ENCODE measurements around the gene CUX1.

CUX1 gene

DNA sequence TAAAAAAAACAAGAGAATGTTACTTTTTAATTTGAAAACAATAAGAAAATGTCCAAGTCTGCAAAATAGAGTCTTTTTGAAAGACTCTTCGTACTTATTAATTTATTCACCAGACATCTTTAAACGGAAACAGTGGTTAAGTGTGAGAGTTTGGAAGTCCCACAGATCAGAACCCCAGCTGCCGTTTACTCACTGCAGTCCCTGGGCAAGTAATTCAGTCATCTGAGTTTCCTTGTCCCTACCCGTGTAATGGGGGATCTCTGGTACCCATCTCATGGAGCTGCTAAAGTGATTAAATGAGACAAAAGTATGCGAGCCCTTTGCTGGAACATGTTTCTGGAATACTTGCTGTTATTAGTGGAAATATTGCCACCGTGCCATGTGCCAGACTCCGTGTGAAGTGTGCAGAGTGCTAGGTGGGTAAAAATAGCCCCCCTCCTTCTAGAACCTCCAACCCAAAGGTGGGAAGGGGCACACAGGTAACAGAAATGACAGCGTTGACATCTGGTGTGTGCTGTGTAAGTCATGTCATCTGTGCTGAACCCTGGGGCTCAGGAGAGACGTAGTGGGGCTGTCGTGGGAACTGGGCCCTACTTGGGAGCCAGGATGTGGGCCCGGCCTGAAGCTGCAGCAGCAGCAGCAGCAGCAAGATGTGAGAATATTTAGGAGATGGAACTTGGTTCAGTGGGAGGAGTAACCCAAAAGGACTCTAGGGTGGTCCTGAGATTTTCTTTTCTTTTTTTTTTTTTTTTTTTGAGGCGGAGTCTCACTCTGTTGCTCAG lies 140.5 kb downstream of the CUX1 start:
- Histone ChIP-seq H3K4me3 (replicated peaks; ENCODE audit: insufficient read depth, low read length) (no peak overlapping the region), H3K27ac (replicated peaks) (no peak overlapping the region), H3K27me3 (ENCODE audit: insufficient read depth, poor library complexity, severe bottlenecking) (no peaks in the 10 kb centered on the region)
- TF ChIP-seq, protein P1, sequence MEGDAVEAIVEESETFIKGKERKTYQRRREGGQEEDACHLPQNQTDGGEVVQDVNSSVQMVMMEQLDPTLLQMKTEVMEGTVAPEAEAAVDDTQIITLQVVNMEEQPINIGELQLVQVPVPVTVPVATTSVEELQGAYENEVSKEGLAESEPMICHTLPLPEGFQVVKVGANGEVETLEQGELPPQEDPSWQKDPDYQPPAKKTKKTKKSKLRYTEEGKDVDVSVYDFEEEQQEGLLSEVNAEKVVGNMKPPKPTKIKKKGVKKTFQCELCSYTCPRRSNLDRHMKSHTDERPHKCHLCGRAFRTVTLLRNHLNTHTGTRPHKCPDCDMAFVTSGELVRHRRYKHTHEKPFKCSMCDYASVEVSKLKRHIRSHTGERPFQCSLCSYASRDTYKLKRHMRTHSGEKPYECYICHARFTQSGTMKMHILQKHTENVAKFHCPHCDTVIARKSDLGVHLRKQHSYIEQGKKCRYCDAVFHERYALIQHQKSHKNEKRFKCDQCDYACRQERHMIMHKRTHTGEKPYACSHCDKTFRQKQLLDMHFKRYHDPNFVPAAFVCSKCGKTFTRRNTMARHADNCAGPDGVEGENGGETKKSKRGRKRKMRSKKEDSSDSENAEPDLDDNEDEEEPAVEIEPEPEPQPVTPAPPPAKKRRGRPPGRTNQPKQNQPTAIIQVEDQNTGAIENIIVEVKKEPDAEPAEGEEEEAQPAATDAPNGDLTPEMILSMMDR (IDR thresholded peaks at IDR 0.05; ENCODE audit: insufficient read depth, low read length) = no peak
- TF ChIP-seq GABPA (IDR thresholded peaks at IDR 0.05; ENCODE audit: low read depth) = no peak
- TF ChIP-seq POLR2AphosphoS5 (IDR thresholded peaks at IDR 0.05; ENCODE audit: low read depth) = no peak
- TF ChIP-seq, protein P2, sequence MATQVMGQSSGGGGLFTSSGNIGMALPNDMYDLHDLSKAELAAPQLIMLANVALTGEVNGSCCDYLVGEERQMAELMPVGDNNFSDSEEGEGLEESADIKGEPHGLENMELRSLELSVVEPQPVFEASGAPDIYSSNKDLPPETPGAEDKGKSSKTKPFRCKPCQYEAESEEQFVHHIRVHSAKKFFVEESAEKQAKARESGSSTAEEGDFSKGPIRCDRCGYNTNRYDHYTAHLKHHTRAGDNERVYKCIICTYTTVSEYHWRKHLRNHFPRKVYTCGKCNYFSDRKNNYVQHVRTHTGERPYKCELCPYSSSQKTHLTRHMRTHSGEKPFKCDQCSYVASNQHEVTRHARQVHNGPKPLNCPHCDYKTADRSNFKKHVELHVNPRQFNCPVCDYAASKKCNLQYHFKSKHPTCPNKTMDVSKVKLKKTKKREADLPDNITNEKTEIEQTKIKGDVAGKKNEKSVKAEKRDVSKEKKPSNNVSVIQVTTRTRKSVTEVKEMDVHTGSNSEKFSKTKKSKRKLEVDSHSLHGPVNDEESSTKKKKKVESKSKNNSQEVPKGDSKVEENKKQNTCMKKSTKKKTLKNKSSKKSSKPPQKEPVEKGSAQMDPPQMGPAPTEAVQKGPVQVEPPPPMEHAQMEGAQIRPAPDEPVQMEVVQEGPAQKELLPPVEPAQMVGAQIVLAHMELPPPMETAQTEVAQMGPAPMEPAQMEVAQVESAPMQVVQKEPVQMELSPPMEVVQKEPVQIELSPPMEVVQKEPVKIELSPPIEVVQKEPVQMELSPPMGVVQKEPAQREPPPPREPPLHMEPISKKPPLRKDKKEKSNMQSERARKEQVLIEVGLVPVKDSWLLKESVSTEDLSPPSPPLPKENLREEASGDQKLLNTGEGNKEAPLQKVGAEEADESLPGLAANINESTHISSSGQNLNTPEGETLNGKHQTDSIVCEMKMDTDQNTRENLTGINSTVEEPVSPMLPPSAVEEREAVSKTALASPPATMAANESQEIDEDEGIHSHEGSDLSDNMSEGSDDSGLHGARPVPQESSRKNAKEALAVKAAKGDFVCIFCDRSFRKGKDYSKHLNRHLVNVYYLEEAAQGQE (IDR thresholded peaks at IDR 0.05; ENCODE audit: insufficient replicate concordance, low read depth) = no peak
- TF ChIP-seq SPI1 (IDR thresholded peaks at IDR 0.05; ENCODE audit: borderline replicate concordance, low read depth) = no peak
- no peak for DNase-seq (ENCODE audit: low read depth in 1 of 2, low spot score in 1 of 2)

DNA sequence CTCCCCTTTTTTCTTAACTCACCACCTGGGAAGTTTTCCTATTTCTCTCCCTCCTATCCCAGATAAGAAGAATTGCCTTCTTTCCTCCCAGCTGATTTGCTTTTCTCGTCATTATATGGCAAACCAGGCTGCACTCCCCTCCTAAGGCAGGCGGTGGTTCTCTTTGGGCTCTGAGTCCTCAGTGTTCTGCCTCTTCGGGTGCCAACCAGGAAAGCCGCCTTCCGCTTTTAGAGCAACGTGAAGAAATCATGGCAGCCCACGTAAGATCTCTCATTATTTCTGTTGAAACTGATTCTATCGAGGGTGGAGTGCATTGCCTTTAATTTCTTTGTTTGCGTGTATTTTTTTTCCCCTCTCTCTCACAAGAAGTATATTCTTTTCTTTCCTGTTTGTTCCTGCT lies 141.9 kb downstream of the CUX1 start:
- no peak for TF ChIP-seq GABPA (IDR thresholded peaks at IDR 0.05; ENCODE audit: low read depth)
- TF ChIP-seq, protein P2 (IDR thresholded peaks at IDR 0.05; ENCODE audit: insufficient replicate concordance, low read depth) = no peak
- TF ChIP-seq SPI1 (IDR thresholded peaks at IDR 0.05; ENCODE audit: borderline replicate concordance, low read depth) = no peak
- TF ChIP-seq POLR2AphosphoS5 (IDR thresholded peaks at IDR 0.05; ENCODE audit: low read depth) = no peak
- TF ChIP-seq, protein P1 (IDR thresholded peaks at IDR 0.05; ENCODE audit: insufficient read depth, low read length) = no peak
- no peak overlapping the region for H3K4me3 ChIP-seq (replicated peaks; ENCODE audit: insufficient read depth, low read length)
- no peak overlapping the region for H3K27ac ChIP-seq (replicated peaks)
- H3K27me3 ChIP-seq (ENCODE audit: insufficient read depth, poor library complexity, severe bottlenecking) = no peaks in the 10 kb centered on the region
- DNase-seq (ENCODE audit: low read depth in 1 of 2, low spot score in 1 of 2) = no peak

DNA sequence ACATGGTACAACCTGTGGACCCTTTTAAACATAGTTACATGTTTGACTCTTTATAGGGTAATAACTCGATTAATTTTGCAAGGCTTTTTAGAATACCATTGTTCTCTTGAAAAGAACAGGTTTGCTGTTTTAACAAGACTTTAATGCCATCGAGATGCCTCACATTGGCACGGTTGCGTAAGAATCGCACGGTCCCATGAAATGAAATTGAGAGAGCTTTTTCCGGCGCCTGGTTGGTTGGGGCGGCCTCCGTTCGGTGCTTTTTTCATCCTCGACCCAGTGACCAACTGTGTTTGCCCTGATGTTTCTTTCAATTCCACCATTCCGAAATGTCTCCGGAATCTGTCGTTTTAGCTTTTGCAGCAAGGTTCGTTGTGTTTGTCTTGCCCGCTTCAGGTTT lies 142.4 kb downstream of the CUX1 start:
- DNase-seq (ENCODE audit: low read depth in 1 of 2, low spot score in 1 of 2) = no peak
- H3K27ac ChIP-seq (replicated peaks) = no peak overlapping the region
- no peaks in the 10 kb centered on the region for H3K27me3 ChIP-seq (ENCODE audit: insufficient read depth, poor library complexity, severe bottlenecking)
- H3K4me3 ChIP-seq (replicated peaks; ENCODE audit: insufficient read depth, low read length) = no peak overlapping the region
- TF ChIP-seq GABPA (IDR thresholded peaks at IDR 0.05; ENCODE audit: low read depth) = no peak
- no peak for TF ChIP-seq SPI1 (IDR thresholded peaks at IDR 0.05; ENCODE audit: borderline replicate concordance, low read depth)

DNA sequence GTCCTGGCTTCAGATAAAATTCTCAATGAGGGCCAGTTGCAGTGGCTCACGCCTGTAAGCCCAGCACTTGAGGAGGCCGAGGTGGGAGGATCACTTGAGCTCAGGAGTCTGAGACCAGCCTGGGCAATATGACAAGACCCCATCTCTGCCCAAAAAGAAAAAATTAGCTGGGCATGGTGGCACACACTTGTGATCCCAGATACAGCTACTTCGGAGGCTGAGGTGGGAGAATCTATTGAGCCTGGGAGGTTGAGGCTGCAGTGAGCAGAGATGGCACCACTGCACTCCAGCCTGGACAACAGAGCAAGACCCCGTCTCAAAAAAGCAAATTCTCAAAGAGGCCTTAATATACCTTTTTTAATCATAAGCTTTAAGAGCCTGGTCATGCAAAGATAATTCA lies 142.9 kb downstream of the CUX1 start:
- H3K27me3 ChIP-seq (ENCODE audit: insufficient read depth, poor library complexity, severe bottlenecking) = no peaks in the 10 kb centered on the region

More for the DNA sequence above, 142.9 kb downstream of the CUX1 start:
- Histone ChIP-seq H3K27ac (replicated peaks) (no peak overlapping the region), H3K4me3 (replicated peaks; ENCODE audit: insufficient read depth, low read length) (no peak overlapping the region)
- DNase-seq (ENCODE audit: low read depth in 1 of 2, low spot score in 1 of 2) = no peak
- TF ChIP-seq GABPA (IDR thresholded peaks at IDR 0.05; ENCODE audit: low read depth) (no peak), POLR2AphosphoS5 (IDR thresholded peaks at IDR 0.05; ENCODE audit: low read depth) (no peak), SPI1 (IDR thresholded peaks at IDR 0.05; ENCODE audit: borderline replicate concordance, low read depth) (no peak)
- TF ChIP-seq, protein P1 (IDR thresholded peaks at IDR 0.05; ENCODE audit: insufficient read depth, low read length) = no peak
- TF ChIP-seq, protein P2 (IDR thresholded peaks at IDR 0.05; ENCODE audit: insufficient replicate concordance, low read depth) = no peak

All from HL-60 (cell line).